Measurements from ENCODE around the gene SLF2.
A peak's percentile ranks its signal among the peaks of the same experiment; 100 is the strongest.

Gene SLF2

GRCh38 chr10:101007099-101007711 lies 94.4 kb downstream of the SLF2 start:
- peaks cover 20% of the 10 kb centered on the region for H3K36me3 Mint-ChIP-seq (ENCODE audit: low read depth)
- peaks cover 7% of the 10 kb centered on the region for H3K4me1 Mint-ChIP-seq
- no peaks in the 10 kb centered on the region for H3K27me3 Mint-ChIP-seq (ENCODE audit: low read depth)
- peak overlapping the region in 1 of 3 experiments; percentile 45 for H3K27ac Mint-ChIP-seq
- no peak overlapping the region for H3K4me3 Mint-ChIP-seq
- TF ChIP-seq CTCF (IDR thresholded peaks at IDR 0.05; ENCODE audit: unreplicated experiment in 3 of 3): no peak
- H3K9me3 Mint-ChIP-seq: no peaks in the 10 kb centered on the region

- H3K27ac Mint-ChIP-seq: peak overlapping the region in 2 of 3 experiments; percentile 24 to 54
- no peaks in the 10 kb centered on the region for H3K27me3 Mint-ChIP-seq (ENCODE audit: low read depth)
- H3K9me3 Mint-ChIP-seq: no peaks in the 10 kb centered on the region
- H3K36me3 Mint-ChIP-seq (ENCODE audit: low read depth): peaks cover 18% of the 10 kb centered on the region
- TF ChIP-seq CTCF (IDR thresholded peaks at IDR 0.05; ENCODE audit: unreplicated experiment in 3 of 3): no peak
- H3K4me1 Mint-ChIP-seq: peaks cover 9% of the 10 kb centered on the region
- H3K4me3 Mint-ChIP-seq: no peak overlapping the region
Observed at GRCh38 chr10:101007915-101008822, 95.4 kb downstream of the SLF2 start.

DNA sequence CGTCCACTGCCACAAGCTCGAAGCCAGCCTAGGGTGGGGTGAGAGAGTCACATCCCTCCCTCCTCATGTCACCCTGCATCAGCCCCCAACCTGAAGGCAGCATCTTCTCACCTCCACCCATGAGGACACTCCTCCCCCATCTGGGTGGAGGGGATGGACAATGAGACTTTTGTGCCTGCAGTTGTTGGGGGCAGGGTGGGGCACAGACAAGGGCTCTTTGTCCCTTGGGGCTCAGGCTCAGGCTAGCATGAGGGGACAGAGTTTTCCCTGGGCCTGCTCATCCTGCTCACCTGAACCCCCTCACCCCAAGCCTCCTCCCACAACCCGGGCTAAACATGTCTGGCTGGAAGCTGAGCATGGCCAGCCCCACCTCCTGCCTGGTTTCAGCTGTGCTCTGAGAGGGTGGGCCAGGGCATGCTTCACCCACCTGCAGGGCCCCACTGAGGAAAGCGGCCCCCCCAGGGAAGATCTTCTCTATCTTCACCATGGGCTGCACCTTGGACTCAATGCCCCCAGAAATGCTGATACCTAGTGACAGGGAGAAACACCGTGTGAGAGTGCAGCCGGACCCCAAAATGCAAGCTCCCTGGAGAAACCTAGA lies 96.2 kb downstream of the SLF2 start:
- Mint-ChIP-seq H3K36me3 (ENCODE audit: low read depth) (peaks cover 11% of the 10 kb centered on the region), H3K27me3 (ENCODE audit: low read depth) (no peaks in the 10 kb centered on the region), H3K4me1 (peaks cover 11% of the 10 kb centered on the region), H3K27ac (no peak overlapping the region), H3K9me3 (no peaks in the 10 kb centered on the region), H3K4me3 (no peak overlapping the region)
- no peak for TF ChIP-seq CTCF (IDR thresholded peaks at IDR 0.05; ENCODE audit: unreplicated experiment in 3 of 3)

GRCh38 chr10:101010329-101010728 lies 97.6 kb downstream of the SLF2 start:
- no peak for TF ChIP-seq CTCF (IDR thresholded peaks at IDR 0.05; ENCODE audit: unreplicated experiment in 3 of 3)
- peaks cover 11% of the 10 kb centered on the region for H3K27me3 Mint-ChIP-seq (ENCODE audit: low read depth)
- H3K4me3 Mint-ChIP-seq: no peak overlapping the region
- H3K27ac Mint-ChIP-seq: no peak overlapping the region
- H3K9me3 Mint-ChIP-seq: no peaks in the 10 kb centered on the region
- peaks cover 21% of the 10 kb centered on the region for H3K4me1 Mint-ChIP-seq
- peaks cover 5% of the 10 kb centered on the region for H3K36me3 Mint-ChIP-seq (ENCODE audit: low read depth)

GRCh38 chr10:101011517-101012423 lies 99.0 kb downstream of the SLF2 start:
- no peaks in the 10 kb centered on the region for H3K36me3 Mint-ChIP-seq (ENCODE audit: low read depth)
- H3K27ac Mint-ChIP-seq: no peak overlapping the region
- H3K4me1 Mint-ChIP-seq: peaks cover 31% of the 10 kb centered on the region
- peaks cover 23% of the 10 kb centered on the region for H3K27me3 Mint-ChIP-seq (ENCODE audit: low read depth)
- H3K4me3 Mint-ChIP-seq: no peak overlapping the region
- no peaks in the 10 kb centered on the region for H3K9me3 Mint-ChIP-seq
- peak in 2 of 3 experiments; percentile 33 to 37 for TF ChIP-seq CTCF (IDR thresholded peaks at IDR 0.05; ENCODE audit: unreplicated experiment in 3 of 3)
